Mononuclear cell (primary cell): Measurements from ENCODE around the gene PYURF. TPM values are rescaled to one million over a fixed set of nuclear protein-coding genes. Genes with fewer than 3 reads are reported as not detected.
A peak's percentile ranks its signal among the peaks of the same experiment; 100 is the strongest.
"Not testable (repeated sequence)": the region's sequence is repeated elsewhere in the genome, so short reads cannot be mapped to it uniquely, and the experiment has no call there.

Experiments
- H3K27me3 ChIP-seq: 2 replicates; pipeline ENCODE4 v1.6.0; 2011; ENCODE audit warnings: low read length, control low read depth; ENCODE audit not compliant: insufficient read depth
- H3K4me1 ChIP-seq: 2 replicates; pipeline ENCODE4 v1.5.1; 2011; ENCODE audit warnings: mild to moderate bottlenecking, low read length, control low read depth; ENCODE audit not compliant: insufficient read depth
- H3K4me3 ChIP-seq: 2 replicates; pipeline ENCODE4 v1.5.1; 2011; ENCODE audit warnings: mild to moderate bottlenecking, low read length, moderate library complexity
- H3K9me3 ChIP-seq: 2 replicates; pipeline ENCODE4 v1.5.1; 2011; ENCODE audit warnings: low read depth, mild to moderate bottlenecking, control low read depth, low read length
- total RNA-seq: library from RNA; depleted of rRNA; stranded (reverse); fragments of >200 nt; gene quantifications from one replicate; pipeline ENCODE4 v1.2.3, GENCODE V29; 2012

Gene PYURF
- 57.1 TPM for total RNA-seq

GRCh38 chr4:88523325-88524129 is at the start of gene PYURF:
PYURF (minus strand) TSS chr4:88523776; CDS start chr4:88523700, 76 bp downstream.
- H3K27me3 ChIP-seq: no peaks in the 10 kb centered on the region
- peaks cover 19% of the 10 kb centered on the region for H3K4me1 ChIP-seq
- no peaks in the 10 kb centered on the region for H3K9me3 ChIP-seq
- peak within 1 kb of the TSS; percentile 77 for H3K4me3 ChIP-seq

- Histone ChIP-seq H3K4me3 (no peak overlapping the region), H3K9me3 (no peaks in the 10 kb centered on the region), H3K4me1 (no peaks in the 10 kb centered on the region), H3K27me3 (no peaks in the 10 kb centered on the region)
Measured at GRCh38 chr4:88570001-88570400, 46.4 kb upstream of the PYURF start.

DNA sequence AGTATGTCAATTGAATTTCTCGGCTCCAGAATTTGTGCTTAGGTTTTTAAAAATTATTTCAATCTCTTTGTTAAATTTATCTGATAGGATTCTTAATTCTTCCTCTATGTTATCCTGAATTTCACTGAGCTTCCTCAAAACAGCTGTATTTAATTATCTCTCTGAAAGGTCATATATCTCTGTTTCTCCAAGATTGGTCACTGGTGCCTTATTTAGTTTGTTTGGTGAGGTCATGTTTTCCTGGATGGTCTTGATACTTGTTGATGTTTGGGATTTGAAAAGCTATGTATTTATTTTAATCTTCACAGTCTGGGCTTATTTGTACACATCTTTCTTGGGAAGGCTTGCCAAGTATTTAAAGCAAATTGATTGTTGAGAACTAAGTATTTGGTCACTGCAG is 44.0 kb upstream of the PYURF start:
- H3K27me3 ChIP-seq: no peaks in the 10 kb centered on the region
- H3K9me3 ChIP-seq: no peaks in the 10 kb centered on the region
- H3K4me3 ChIP-seq: no peak overlapping the region
- H3K4me1 ChIP-seq: no peaks in the 10 kb centered on the region

GRCh38 chr4:88549815-88550214 is 26.2 kb upstream of the PYURF start:
- Histone ChIP-seq H3K4me1 (no peaks in the 10 kb centered on the region), H3K9me3 (no peaks in the 10 kb centered on the region), H3K27me3 (no peaks in the 10 kb centered on the region), H3K4me3 (no peak overlapping the region)

DNA sequence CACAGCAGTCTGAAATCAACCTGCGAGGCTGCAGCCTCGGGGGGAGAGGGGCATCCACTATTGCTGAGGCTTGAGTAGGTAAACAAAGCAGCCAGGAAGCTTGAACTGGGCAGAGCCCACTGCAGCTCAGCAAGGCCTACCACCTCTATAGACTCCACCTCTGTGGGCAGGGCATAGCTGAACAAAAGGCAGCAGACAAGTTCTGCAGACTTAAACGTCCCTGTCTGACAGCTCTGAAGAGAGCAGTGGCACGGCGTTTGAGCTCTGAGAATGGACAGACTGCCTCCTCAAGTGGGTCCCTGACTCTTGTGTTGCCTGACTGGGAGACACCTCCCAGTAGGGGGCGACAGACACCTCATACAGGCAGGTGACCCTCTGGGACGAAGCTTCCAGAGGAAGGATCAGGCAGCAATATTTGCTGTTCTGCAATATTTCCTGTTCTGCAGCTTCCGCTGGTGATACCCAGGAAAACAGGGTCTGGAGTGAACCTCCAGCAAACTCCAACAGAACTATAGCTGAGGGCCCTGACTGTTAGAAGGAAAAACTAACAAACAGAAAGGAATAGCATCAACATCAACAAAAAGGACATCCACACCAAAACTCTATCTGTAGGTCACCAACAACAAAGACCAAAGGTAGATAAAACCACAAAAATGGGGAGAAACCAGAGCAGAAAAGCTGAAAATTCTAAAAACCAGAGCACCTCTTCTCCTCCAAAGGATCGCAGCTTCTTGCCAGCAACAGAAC is 15.9 kb upstream of the PYURF start:
- H3K4me1 ChIP-seq, H3K9me3 ChIP-seq, H3K4me3 ChIP-seq, H3K27me3 ChIP-seq: not testable (repeated sequence)

GRCh38 chr4:88537709-88538108 is 14.1 kb upstream of the PYURF start:
- Histone ChIP-seq H3K4me3 (no peak overlapping the region), H3K27me3 (no peaks in the 10 kb centered on the region), H3K9me3 (no peaks in the 10 kb centered on the region), H3K4me1 (peaks cover 6% of the 10 kb centered on the region)

DNA sequence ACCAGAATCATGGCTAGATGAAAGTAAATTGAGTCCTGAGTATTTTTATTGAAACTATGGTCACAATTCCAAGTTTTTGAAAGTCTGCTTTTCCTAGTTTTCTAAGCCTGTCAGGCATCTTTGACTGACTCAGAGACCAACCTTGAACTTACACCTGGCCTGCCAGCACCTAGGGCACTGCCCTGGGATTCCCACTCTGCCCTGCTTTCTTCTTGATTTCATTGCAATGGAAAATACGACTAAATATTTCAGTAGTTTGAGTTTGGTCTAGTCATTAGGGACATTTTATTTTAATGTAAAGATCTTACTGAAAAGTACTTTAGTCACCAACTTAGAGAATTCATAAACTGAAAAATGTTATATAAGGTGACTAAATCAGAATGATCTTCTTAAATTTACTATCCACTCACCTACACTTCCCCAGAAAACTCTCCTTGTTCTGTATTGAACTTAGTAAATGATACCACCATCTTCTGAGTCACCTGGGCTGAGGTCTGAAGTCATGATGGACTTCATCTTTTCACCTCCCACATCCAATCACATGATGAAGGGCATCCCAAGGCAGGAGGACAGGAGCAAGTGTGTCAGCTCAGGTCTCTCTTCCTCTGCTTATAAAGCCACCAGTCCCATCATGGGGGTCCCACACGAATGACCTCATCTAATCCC is 11.6 kb upstream of the PYURF start:
- no peaks in the 10 kb centered on the region for H3K9me3 ChIP-seq
- H3K4me1 ChIP-seq: peaks cover 6% of the 10 kb centered on the region
- H3K4me3 ChIP-seq: no peak overlapping the region
- H3K27me3 ChIP-seq: no peaks in the 10 kb centered on the region

GRCh38 chr4:88533937-88534750 is 10.6 kb upstream of the PYURF start:
- no peaks in the 10 kb centered on the region for H3K9me3 ChIP-seq
- peaks cover 3% of the 10 kb centered on the region for H3K4me1 ChIP-seq
- no peak overlapping the region for H3K4me3 ChIP-seq
- H3K27me3 ChIP-seq: no peaks in the 10 kb centered on the region

DNA sequence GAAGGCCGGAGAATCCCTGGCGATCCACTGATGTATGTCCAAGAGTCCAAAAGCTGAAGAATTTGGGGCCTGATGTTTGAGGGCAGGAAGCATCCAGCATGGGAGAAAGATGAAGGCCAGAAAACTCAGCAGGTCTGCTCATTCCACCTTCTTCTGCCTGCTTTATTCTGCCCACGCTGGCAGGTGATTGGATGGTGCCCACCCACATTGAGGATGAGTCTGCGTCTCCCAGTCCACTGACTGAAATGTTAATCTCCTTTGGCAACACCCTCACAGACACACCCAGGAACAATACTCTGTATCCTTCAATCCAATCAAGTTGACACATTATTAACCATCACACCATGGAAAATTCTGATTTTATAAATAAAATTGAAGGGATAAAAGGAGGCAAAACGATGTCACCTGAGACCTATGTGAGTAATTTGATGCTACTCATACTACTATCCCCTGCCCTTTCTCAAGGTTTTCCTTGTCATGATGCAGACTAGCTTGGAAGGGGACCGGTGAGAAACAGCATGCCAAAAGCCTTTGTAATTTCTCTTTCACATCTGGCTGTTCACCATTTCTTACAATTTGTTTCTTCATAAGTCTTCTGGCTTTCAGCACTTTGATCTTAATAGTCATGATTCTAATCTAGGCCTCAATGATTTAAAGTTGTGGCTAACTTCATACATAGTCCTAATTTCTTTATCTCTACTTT is 9.7 kb upstream of the PYURF start:
- H3K27me3 ChIP-seq: no peaks in the 10 kb centered on the region
- H3K4me1 ChIP-seq: no peaks in the 10 kb centered on the region
- H3K4me3 ChIP-seq: no peak overlapping the region
- no peaks in the 10 kb centered on the region for H3K9me3 ChIP-seq

- no peaks in the 10 kb centered on the region for H3K27me3 ChIP-seq
- H3K4me3 ChIP-seq: no peak overlapping the region
Measured at GRCh38 chr4:88531549-88531948, 8.0 kb upstream of the PYURF start.

GRCh38 chr4:88528861-88529260 is 5.3 kb upstream of the PYURF start:
- Histone ChIP-seq H3K4me1 (peaks cover 7% of the 10 kb centered on the region), H3K4me3 (no peak overlapping the region), H3K9me3 (no peaks in the 10 kb centered on the region), H3K27me3 (no peaks in the 10 kb centered on the region)

More at GRCh38 chr4:88531549-88531948, 8.0 kb upstream of the PYURF start:
- no peaks in the 10 kb centered on the region for H3K9me3 ChIP-seq
- H3K4me1 ChIP-seq: peaks cover 1% of the 10 kb centered on the region

DNA sequence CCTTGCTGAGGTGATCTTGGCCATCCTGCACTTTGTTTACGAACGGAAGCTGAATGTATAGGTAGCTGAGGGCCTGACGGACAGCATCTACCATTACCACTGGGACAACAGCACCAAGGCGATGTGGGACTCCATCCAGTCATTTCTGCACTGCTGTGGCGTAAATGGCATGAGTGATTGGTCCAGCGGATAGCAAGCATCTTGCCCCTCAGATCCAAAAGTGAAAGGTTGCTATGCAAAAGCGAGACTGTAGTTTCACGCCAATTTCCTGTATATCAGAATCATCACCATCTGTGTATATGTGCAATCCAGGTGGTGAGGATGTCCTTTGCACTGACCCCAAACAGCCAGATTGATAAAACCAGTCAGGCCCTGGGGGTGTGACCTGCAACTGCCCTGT is 4.2 kb upstream of the PYURF start:
- H3K4me3 ChIP-seq: no peak overlapping the region
- peaks cover 12% of the 10 kb centered on the region for H3K4me1 ChIP-seq
- H3K9me3 ChIP-seq: no peaks in the 10 kb centered on the region
- H3K27me3 ChIP-seq: no peaks in the 10 kb centered on the region

- H3K4me3 ChIP-seq: no peak overlapping the region
- H3K4me1 ChIP-seq: peaks cover 19% of the 10 kb centered on the region
- no peaks in the 10 kb centered on the region for H3K9me3 ChIP-seq
- no peaks in the 10 kb centered on the region for H3K27me3 ChIP-seq
Measured at GRCh38 chr4:88526221-88526815, 2.7 kb upstream of the PYURF start.

DNA sequence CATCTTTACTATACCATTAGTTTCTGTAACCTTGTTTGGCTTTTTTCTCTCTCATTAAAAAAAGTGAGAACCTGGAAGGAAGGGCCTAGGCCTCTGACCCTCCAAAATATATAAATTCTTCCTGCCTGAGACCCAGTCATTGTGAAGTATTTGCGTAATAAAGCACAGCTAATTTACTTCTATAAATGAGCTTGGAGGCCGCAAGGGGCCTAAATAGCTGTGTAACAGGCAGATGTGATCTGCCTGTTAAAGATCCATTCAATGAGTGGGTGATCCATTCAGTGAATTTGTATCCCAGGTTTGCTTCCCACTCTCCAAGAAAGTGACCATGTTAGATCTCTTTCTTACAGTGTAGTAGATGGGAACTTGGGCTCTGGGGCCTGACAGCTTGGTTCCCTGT is 595 bp upstream of the PYURF start:
- peak overlapping the region; percentile 77 for H3K4me3 ChIP-seq
- peaks cover 19% of the 10 kb centered on the region for H3K4me1 ChIP-seq
- H3K27me3 ChIP-seq: no peaks in the 10 kb centered on the region
- no peaks in the 10 kb centered on the region for H3K9me3 ChIP-seq
